Prostate gland (tissue), 2 donors: ENCODE data around the gene GATA5. TPM values are rescaled to one million over a fixed set of nuclear protein-coding genes. Genes with fewer than 3 reads are reported as not detected.

Experiments used
- DNase-seq: peaks from one replicate; pipeline ENCODE4 v3.0.0-alpha.2; 2019; ENCODE audit warnings: low spot score
- H3K27ac ChIP-seq, 2 donors: fragments of 200-600 bp; sonication (generic); 2 replicates each; pipeline ENCODE4 v1.5.1; 2017 to 2019
- H3K27me3 ChIP-seq: fragments of 200-600 bp; sonication (generic); replicated peaks from 2 replicates; pipeline ENCODE4 v1.5.1; 2019; ENCODE audit not compliant: insufficient read depth
- H3K36me3 ChIP-seq, 2 donors: fragments of 200-600 bp; sonication (generic); 1 replicate in 1 of 2; 2 replicates in 1 of 2; pipeline versions ENCODE4 v1.5.1 to v1.8.1; 2017 to 2019
- H3K4me1 ChIP-seq: fragments of 200-600 bp; sonication (generic); replicated peaks from 2 replicates; pipeline ENCODE4 v1.5.1; 2019
- H3K4me3 ChIP-seq, 2 donors: fragments of 200-600 bp; sonication (generic); 2 replicates each; pipeline ENCODE4 v1.5.1; 2017 to 2019
- H3K9me3 ChIP-seq: fragments of 200-600 bp; sonication (generic); 2 replicates; pipeline ENCODE4 v1.5.1; 2017
- CTCF ChIP-seq, 4 experiments: fragments of 200-600 bp in 2 of 4; fragments of 450-650 bp in 2 of 4; sonication (generic) in 2 of 4; IDR thresholded peaks; 1 replicate in 3 of 4; 2 replicates in 1 of 4; pipeline ENCODE4 v1.5.1; 2016 to 2019; ENCODE audit warnings: antibody characterized with exemption in 4 of 4, mild to moderate bottlenecking in 2 of 4, moderate library complexity in 2 of 4
- POLR2A ChIP-seq: fragments of 450-650 bp; IDR thresholded peaks from one replicate; pipeline ENCODE4 v1.6.1; 2016; ENCODE audit warnings: antibody characterized with exemption, mild to moderate bottlenecking
- POLR2AphosphoS5 ChIP-seq: sonication (generic); formaldehyde crosslinking; IDR thresholded peaks from one replicate; pipeline ENCODE4 v1.6.1; 2017; ENCODE audit warnings: antibody characterized with exemption
- WGBS: methylation state at CpG from one replicate; pipeline ENCODE4 v1.1.5; 2018; 5-methylcytosine and 5-hydroxymethylcytosine counted together
- intact Hi-C: fragments of 100-400 bp; cut with DNase I; formaldehyde crosslinking; loops from one replicate; pipeline ENCODE4 v1.14.2; 2022
- total RNA-seq, 2 donors: library from RNA; depleted of rRNA; stranded (reverse); fragments of >200 nt; gene quantifications; one replicate each; pipeline ENCODE4 v1.1.0, GENCODE V29; 2016

Gene GATA5
- total RNA-seq, 2 donors from 2014 or later, result 1.3 to 53.7 TPM

- no peak overlapping the region for H3K4me3 ChIP-seq
- WGBS, result 60% methylated on average over 10 of the region's 10 CpGs
- no peak overlapping the region for H3K27ac ChIP-seq
- H3K9me3 ChIP-seq, result no peaks in the 10 kb centered on the region
- no peak for DNase-seq
- no peaks in the 10 kb centered on the region for H3K36me3 ChIP-seq
- H3K4me1 ChIP-seq, result peaks cover 6% of the 10 kb centered on the region
- intact Hi-C loops, result no loop called here
- no peaks in the 10 kb centered on the region for H3K27me3 ChIP-seq
- TF ChIP-seq CTCF (IDR thresholded peaks at IDR 0.05) (no peak), POLR2A (no peak), POLR2AphosphoS5 (no peak)
Measured at GRCh38 chr20:62423326-62423706, 52.5 kb downstream of the GATA5 start.

GRCh38 chr20:62422636-62423325, 53.0 kb downstream of the GATA5 start:
- WGBS, result 92% methylated on average over 20 of the region's 20 CpGs
- H3K9me3 ChIP-seq, result no peaks in the 10 kb centered on the region
- no peak for DNase-seq
- peaks cover 2% of the 10 kb centered on the region for H3K4me1 ChIP-seq
- H3K36me3 ChIP-seq, result no peaks in the 10 kb centered on the region
- intact Hi-C loops, result no loop called here
- H3K27me3 ChIP-seq, result no peaks in the 10 kb centered on the region
- no peak overlapping the region for H3K27ac ChIP-seq
- H3K4me3 ChIP-seq, result no peak overlapping the region
- TF ChIP-seq POLR2AphosphoS5, result no peak
- no peak for TF ChIP-seq POLR2A
- TF ChIP-seq CTCF (IDR thresholded peaks at IDR 0.05), result no peak

- Histone ChIP-seq H3K9me3 (no peaks in the 10 kb centered on the region), H3K4me1 (no peaks in the 10 kb centered on the region), H3K27me3 (no peaks in the 10 kb centered on the region), H3K36me3 (no peaks in the 10 kb centered on the region), H3K27ac (no peak overlapping the region), H3K4me3 (no peak overlapping the region)
- TF ChIP-seq POLR2AphosphoS5 (no peak), CTCF (IDR thresholded peaks at IDR 0.05) (no peak), POLR2A (no peak)
- WGBS, result 93% methylated on average over 6 of the region's 6 CpGs
- DNase-seq, result no peak
- intact Hi-C loops, result no loop called here
Measured at GRCh38 chr20:62421716-62421990, 54.1 kb downstream of the GATA5 start.

- intact Hi-C loops, result no loop called here
- no peak for TF ChIP-seq POLR2AphosphoS5
- TF ChIP-seq POLR2A, result no peak
- no peak for TF ChIP-seq CTCF (IDR thresholded peaks at IDR 0.05)
- Histone ChIP-seq H3K27ac (no peak overlapping the region), H3K9me3 (no peaks in the 10 kb centered on the region), H3K27me3 (no peaks in the 10 kb centered on the region), H3K4me1 (no peaks in the 10 kb centered on the region), H3K4me3 (no peak overlapping the region), H3K36me3 (no peaks in the 10 kb centered on the region)
- DNase-seq, result no peak
- 90% methylated on average over 24 of the region's 24 CpGs for WGBS
Measured at GRCh38 chr20:62420846-62421715, 54.7 kb downstream of the GATA5 start.

GRCh38 chr20:62419759-62420158, 56.0 kb downstream of the GATA5 start:
- TF ChIP-seq POLR2A, result no peak
- TF ChIP-seq CTCF (IDR thresholded peaks at IDR 0.05), result no peak
- no peak for TF ChIP-seq POLR2AphosphoS5
- intact Hi-C loops, result no loop called here
- no peak overlapping the region for H3K27ac ChIP-seq
- no peak overlapping the region for H3K4me3 ChIP-seq
- H3K27me3 ChIP-seq, result no peaks in the 10 kb centered on the region
- H3K9me3 ChIP-seq, result no peaks in the 10 kb centered on the region
- WGBS, result 64% methylated on average over 9 of the region's 9 CpGs
- H3K4me1 ChIP-seq, result no peaks in the 10 kb centered on the region
- H3K36me3 ChIP-seq, result no peaks in the 10 kb centered on the region
- no peak for DNase-seq
